VCaP (cell line): ENCODE results near the gene CD276.
A peak's percentile ranks its signal among the peaks of the same experiment; 100 is the strongest.
"Not testable (repeated sequence)": the region's sequence is repeated elsewhere in the genome, so short reads cannot be mapped to it uniquely, and the experiment has no call there.

Source experiments
- H3K27ac ChIP-seq: fragments of 450-650 bp; 2 replicates; pipeline ENCODE4 v1.5.1; 2017
- CTCF ChIP-seq: fragments of 450-650 bp; conservative IDR thresholded peaks from 2 replicates; pipeline ENCODE4 v1.5.1; 2017; ENCODE audit warnings: mild to moderate bottlenecking, moderate library complexity

CD276 gene

DNA sequence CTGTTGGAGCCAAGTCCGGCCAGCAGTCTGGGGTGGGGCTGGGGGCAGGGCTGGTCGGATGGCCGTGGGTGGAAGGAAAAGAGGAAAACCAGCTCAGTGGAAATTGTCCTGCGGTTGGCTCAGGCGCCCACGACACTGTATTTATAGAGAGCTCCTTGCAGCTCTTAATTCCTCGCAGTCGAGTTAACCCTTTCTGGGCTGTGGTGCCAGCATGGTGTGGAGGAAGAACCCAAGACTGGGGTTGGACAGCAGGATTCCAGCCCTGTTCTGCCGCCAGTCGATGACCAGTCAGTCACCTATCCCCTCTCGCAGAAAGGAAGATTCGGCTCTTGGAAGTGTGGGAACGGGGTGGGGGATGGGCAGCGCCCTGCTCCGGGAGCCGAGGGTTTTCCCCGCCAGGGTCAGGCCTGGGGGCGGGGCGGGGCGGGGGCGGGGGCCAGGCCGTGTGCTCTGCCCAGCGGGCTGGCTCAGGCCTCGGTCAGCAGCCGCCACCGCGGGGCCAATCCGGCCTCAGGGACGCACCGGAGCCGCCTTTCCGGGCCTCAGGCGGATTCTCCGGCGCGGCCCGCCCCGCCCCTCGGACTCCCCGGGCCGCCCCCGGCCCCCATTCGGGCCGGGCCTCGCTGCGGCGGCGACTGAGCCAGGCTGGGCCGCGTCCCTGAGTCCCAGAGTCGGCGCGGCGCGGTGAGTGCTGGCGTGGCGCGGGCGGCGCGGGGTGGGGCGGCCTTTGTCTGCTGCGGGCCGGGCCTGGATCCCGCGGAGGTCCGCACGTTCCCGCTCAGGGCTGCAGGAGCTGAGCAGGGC is at the start of gene CD276:
Gene CD276 (plus strand): TSS at position 607 of the 804 bp plus-strand sequence. CDS start 15,257 bp downstream, outside the sequence.
- peak; percentile 22; the same call in 1 of the 2 replicates for TF ChIP-seq CTCF
- peak within 1 kb of the TSS; percentile 99 for H3K27ac ChIP-seq

GRCh38 chr15:73637527-73637926 is 46.7 kb upstream of the CD276 start:
- no peak for TF ChIP-seq CTCF
- peak overlapping the region; percentile 31 for H3K27ac ChIP-seq

DNA sequence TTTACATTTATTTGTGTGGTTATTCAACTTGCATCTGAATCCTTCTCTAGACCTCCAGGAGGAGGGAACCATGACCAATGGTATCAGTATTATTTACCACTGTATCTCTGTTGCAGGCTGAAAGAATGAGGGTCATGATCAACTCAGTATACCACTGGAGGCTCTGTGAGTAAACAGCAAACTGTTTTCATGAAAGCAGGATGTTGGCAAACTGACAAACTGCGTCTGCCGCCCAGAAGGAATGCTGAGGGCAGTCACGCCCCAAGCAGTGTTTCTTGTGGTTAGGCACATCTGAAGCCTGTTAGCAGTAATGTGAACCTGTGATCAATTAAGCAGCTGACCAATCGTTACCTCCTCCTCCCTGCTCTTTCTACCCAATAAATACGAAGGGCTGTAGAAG is 44.7 kb upstream of the CD276 start:
- not testable (repeated sequence) for H3K27ac ChIP-seq

DNA sequence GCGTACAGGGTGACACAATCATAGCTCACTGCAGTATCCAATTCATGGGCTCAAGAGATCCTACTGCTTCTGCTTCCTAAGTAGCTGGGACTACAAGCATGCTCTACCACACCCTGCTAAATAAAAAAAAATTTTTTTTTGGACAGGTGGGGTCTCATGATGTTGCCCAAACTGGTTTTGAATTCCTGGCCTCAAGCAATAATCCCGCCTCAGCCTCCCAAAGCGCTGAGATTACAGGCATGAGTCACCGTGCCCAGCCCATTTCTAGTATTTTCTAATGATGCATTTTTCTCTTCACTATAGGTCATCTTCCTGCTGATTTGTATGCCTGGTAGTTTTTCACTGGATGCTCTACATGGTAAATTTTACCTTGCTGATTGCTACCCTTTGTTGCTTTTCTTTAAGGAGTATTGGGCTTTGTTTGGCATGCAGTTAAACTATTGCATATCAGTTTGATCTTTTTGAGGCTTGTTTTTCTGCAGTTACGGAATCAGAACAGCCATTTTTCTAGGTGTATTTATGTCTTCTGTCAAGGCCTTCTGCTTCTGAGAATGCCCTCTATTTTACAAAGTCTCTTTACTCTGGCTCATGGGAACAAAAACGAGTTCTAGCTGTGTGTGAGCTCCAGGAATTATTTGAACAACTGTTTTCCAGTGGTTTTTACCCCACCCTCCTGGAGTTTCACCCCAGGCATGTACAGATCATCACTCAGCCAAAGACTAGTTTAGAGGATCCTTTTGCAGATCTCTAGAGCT is 36.7 kb upstream of the CD276 start:
- peak overlapping the region; percentile 24; the same call in 1 of the 2 replicates for H3K27ac ChIP-seq

GRCh38 chr15:73648014-73648295 is 36.2 kb upstream of the CD276 start:
- TF ChIP-seq CTCF = no peak
- peak overlapping the region; percentile 24; the same call in 1 of the 2 replicates for H3K27ac ChIP-seq

More for the DNA sequence above, 36.7 kb upstream of the CD276 start:
- no peak for TF ChIP-seq CTCF

- no peak for TF ChIP-seq CTCF
- peak overlapping the region; percentile 18; the same call in 1 of the 2 replicates for H3K27ac ChIP-seq
These were observed 33.6 kb upstream of the CD276 start for GRCh38 chr15:73650416-73651126.

DNA sequence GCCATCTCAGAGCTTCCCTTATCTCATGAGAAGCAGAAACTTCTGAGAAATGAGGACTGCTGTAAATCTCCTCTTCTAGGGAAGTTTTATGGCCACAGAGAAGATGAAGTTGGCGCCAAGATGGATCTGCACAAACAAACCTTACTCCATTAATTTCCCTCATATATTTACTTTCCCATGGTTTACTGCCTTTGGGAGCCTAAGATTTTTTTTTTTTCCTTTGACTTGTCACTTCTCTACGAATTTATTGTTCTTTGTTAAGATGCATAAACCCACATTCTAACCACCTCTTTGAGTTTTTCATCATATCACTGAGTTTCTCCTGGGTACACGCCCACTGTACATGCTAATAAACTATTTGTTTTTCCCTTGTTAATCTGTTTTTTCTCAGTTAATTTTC is 29.5 kb upstream of the CD276 start:
- peak overlapping the region; percentile 84 for H3K27ac ChIP-seq
- no peak for TF ChIP-seq CTCF
